ENCODE data around the gene FRA10AC1. TPM values are rescaled to one million over a fixed set of nuclear protein-coding genes. Genes with fewer than 3 reads are reported as not detected.

FRA10AC1 gene
- total RNA-seq, 1 experiment from 2014 or later, result 12.4 TPM

DNA sequence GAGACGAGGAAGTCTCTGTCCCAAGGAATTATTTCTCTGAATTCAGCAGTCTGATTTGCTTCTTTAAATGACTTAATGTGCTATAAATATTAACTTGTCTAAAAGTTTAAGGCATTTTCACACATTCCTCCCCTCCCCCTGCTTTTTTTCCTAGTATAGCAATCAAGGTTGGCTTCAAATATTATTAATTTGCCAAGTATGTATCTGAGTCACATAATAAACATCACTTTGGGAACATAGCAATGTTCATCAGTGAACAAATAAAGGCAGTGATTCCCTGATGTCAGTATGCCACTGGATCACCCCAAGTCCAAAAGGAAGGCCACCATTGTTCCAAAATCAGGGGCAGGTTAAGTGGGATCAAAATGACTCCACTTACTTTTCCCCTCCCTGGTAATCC lies 49.5 kb downstream of the FRA10AC1 start:
- Histone ChIP-seq H3K14ac (ENCODE audit: insufficient read depth, low read length) (no peak overlapping the region), H3K23me2 (ENCODE audit: insufficient read length, low read depth, low read length, poor library complexity, severe bottlenecking) (no peaks in the 10 kb centered on the region), H2AFZ (ENCODE audit: low read length) (no peak overlapping the region), H2AK5ac (ENCODE audit: insufficient read length, low read length) (no peak overlapping the region), H2BK20ac (ENCODE audit: low read depth, low read length, poor library complexity, severe bottlenecking) (no peak overlapping the region), H3K79me2 (ENCODE audit: insufficient read depth, low read length) (no peaks in the 10 kb centered on the region), H3K27me3 (ENCODE audit: insufficient read depth, low read length) (no peaks in the 10 kb centered on the region), H3K4me1 (ENCODE audit: insufficient read depth, low read length) (no peaks in the 10 kb centered on the region), H3K4ac (ENCODE audit: low read depth, low read length) (no peak overlapping the region), H4K91ac (ENCODE audit: insufficient read length, low read depth, low read length) (no peak overlapping the region), H2BK120ac (ENCODE audit: low read depth, low read length, poor library complexity, severe bottlenecking) (no peak overlapping the region), H3K4me2 (ENCODE audit: insufficient read depth, insufficient read length, low read length) (no peak overlapping the region), H4K20me1 (ENCODE audit: control insufficient read depth, insufficient read depth, insufficient read length) (no peaks in the 10 kb centered on the region), H3K27ac (ENCODE audit: insufficient read length, low read depth, low read length) (no peak overlapping the region), H2BK12ac (ENCODE audit: insufficient read length, low read depth, low read length) (no peak overlapping the region), H3K79me1 (ENCODE audit: insufficient read depth, low read depth, low read length, poor library complexity, severe bottlenecking) (no peaks in the 10 kb centered on the region), H3T11ph (ENCODE audit: low read length) (no peak overlapping the region), H4K5ac (ENCODE audit: insufficient read length, low read depth, low read length) (no peak overlapping the region), H4K8ac (replicated peaks; ENCODE audit: insufficient read length, low read depth, low read length) (no peak overlapping the region), H3K9ac (ENCODE audit: extremely low read depth, insufficient read length, low read length) (no peak overlapping the region), H3K56ac (ENCODE audit: insufficient read length, low read depth, low read length) (no peak overlapping the region), H3K18ac (ENCODE audit: insufficient read length, low read depth, low read length) (no peak overlapping the region), H3K9me3 (ENCODE audit: control insufficient read depth, low read depth, low read length) (no peaks in the 10 kb centered on the region), H2BK15ac (ENCODE audit: low read depth, low read length) (no peak overlapping the region), H3K23ac (ENCODE audit: insufficient read length, low read depth, low read length) (no peak overlapping the region), H2BK5ac (ENCODE audit: insufficient read length, low read length) (no peak overlapping the region)
- no peaks in the 10 kb centered on the region for H3K9me3 Mint-ChIP-seq
- no peaks in the 10 kb centered on the region for H3K36me3 Mint-ChIP-seq (ENCODE audit: insufficient read depth in 1 of 3, low read depth in 3 of 3)
- no peaks in the 10 kb centered on the region for H3K4me1 Mint-ChIP-seq
- WGBS (ENCODE audit: extremely low coverage, insufficient read length, low lambda C conversion rate), result no CpG with 5 or more reads among the region's 1 CpG
- H3K27ac Mint-ChIP-seq, result no peak overlapping the region
- TF ChIP-seq, protein P1, sequence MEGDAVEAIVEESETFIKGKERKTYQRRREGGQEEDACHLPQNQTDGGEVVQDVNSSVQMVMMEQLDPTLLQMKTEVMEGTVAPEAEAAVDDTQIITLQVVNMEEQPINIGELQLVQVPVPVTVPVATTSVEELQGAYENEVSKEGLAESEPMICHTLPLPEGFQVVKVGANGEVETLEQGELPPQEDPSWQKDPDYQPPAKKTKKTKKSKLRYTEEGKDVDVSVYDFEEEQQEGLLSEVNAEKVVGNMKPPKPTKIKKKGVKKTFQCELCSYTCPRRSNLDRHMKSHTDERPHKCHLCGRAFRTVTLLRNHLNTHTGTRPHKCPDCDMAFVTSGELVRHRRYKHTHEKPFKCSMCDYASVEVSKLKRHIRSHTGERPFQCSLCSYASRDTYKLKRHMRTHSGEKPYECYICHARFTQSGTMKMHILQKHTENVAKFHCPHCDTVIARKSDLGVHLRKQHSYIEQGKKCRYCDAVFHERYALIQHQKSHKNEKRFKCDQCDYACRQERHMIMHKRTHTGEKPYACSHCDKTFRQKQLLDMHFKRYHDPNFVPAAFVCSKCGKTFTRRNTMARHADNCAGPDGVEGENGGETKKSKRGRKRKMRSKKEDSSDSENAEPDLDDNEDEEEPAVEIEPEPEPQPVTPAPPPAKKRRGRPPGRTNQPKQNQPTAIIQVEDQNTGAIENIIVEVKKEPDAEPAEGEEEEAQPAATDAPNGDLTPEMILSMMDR (conservative IDR thresholded peaks at IDR 0.05), result no peak
- H3K27me3 Mint-ChIP-seq (ENCODE audit: low read depth), result peaks cover 4% of the 10 kb centered on the region; the same call in 1 of the 2 replicates
- no peak overlapping the region for H3K4me3 Mint-ChIP-seq
- DNase-seq, result no peak
